Endothelial cell of umbilical vein (primary cell): ENCODE results near the gene GPR158. TPM values are rescaled to one million over a fixed set of nuclear protein-coding genes. Genes with fewer than 3 reads are reported as not detected.

Experiments used
- BruUV-seq: library from RNA; stranded (reverse); fragments of 400-500 nt; replicated peaks from 2 replicates; lab custom pipeline; 2021; lab: Mats Ljungman, UMichigan
- CTCF ChIA-PET: fragments of 300-600, 350-600 bp; sonication (Branson Sonifier 250); formaldehyde crosslinking; loops from one replicate; lab custom pipeline; 2021; ENCODE audit warnings: antibody characterized with exemption, inconsistent platforms; lab: Charles Lee
- POLR2A ChIA-PET: fragments of 300-600, 350-600 bp; sonication (Branson Sonifier 250); formaldehyde crosslinking; loops from one replicate; lab custom pipeline; 2021; ENCODE audit warnings: antibody characterized with exemption, inconsistent platforms; lab: Charles Lee
- DNase-seq: peaks from one replicate; pipeline ENCODE4 v3.0.0-alpha.2; 2011; ENCODE audit warnings: low read depth, low spot score
- FAIRE-seq: peaks from 2 replicates; lab custom pipeline; 2011; peaks lifted over from hg19 to GRCh38; lab: Jason Lieb, UNC
- H2AFZ ChIP-seq: 2 replicates; pipeline ENCODE4 v1.6.0; 2012; ENCODE audit warnings: low read depth, low read length, control low read depth, inconsistent platforms
- H3K27ac ChIP-seq: 2 replicates; pipeline ENCODE4 v1.5.1; 2011; ENCODE audit warnings: low read depth, mild to moderate bottlenecking, control low read depth, low read length, moderate library complexity; ENCODE audit not compliant: insufficient read depth
- H3K27me3 ChIP-seq, 2 experiments: 2 replicates each; pipeline versions ENCODE4 v1.6.0 to v1.6.1; 2011; ENCODE audit warnings: low read length in 2 of 2, mixed read lengths in 1 of 2; ENCODE audit not compliant: control insufficient read depth in 2 of 2, insufficient read depth in 2 of 2
- H3K36me3 ChIP-seq, 2 experiments: 2 replicates in 1 of 2; 3 replicates in 1 of 2; pipeline ENCODE4 v1.5.1; 2011; ENCODE audit warnings: low read length in 2 of 2, mild to moderate bottlenecking in 1 of 2, moderate library complexity in 1 of 2; ENCODE audit not compliant: control insufficient read depth in 2 of 2, insufficient read depth in 2 of 2; ENCODE audit errors: extremely low read depth in 1 of 2
- H3K4me1 ChIP-seq: 3 replicates; pipeline ENCODE4 v1.5.1; 2011; ENCODE audit warnings: mild to moderate bottlenecking, low read length; ENCODE audit not compliant: control insufficient read depth, insufficient read depth; ENCODE audit errors: extremely low read depth
- H3K4me2 ChIP-seq: 2 replicates; pipeline ENCODE4 v1.6.1; 2011; ENCODE audit warnings: low read length, control low read depth, mixed read lengths; ENCODE audit not compliant: insufficient read depth
- H3K4me3 ChIP-seq, 3 experiments: fragments of 200-600 bp in 1 of 3; sonication (generic), shearing (Covaris generic) in 1 of 3; replicated peaks in 1 of 3; 2 replicates each; pipeline ENCODE4 v1.5.1; 2011 to 2016; ENCODE audit warnings: control low read depth in 3 of 3, low read length in 3 of 3, mild to moderate bottlenecking in 2 of 3, inconsistent platforms in 1 of 3, low read depth in 1 of 3, moderate library complexity in 1 of 3; ENCODE audit not compliant: insufficient read depth in 1 of 3
- H3K79me2 ChIP-seq: 2 replicates; pipeline ENCODE4 v1.6.0; 2012; ENCODE audit warnings: low read length, inconsistent platforms; ENCODE audit not compliant: control insufficient read depth, insufficient read depth
- H3K9ac ChIP-seq: replicated peaks from 2 replicates; pipeline ENCODE3; 2011; ENCODE audit warnings: low read length, control low read depth; ENCODE audit not compliant: insufficient read depth; ENCODE audit errors: extremely low read depth
- H3K9me1 ChIP-seq: replicated peaks from 3 replicates; pipeline ENCODE4 v1.6.0; 2011; ENCODE audit warnings: mild to moderate bottlenecking, low read length; ENCODE audit not compliant: control insufficient read depth, insufficient read depth; ENCODE audit errors: extremely low read depth
- H3K9me3 ChIP-seq: replicated peaks from 2 replicates; pipeline ENCODE4 v1.5.1; 2012; ENCODE audit warnings: low read length, inconsistent platforms; ENCODE audit not compliant: control insufficient read depth, insufficient read depth
- H4K20me1 ChIP-seq: replicated peaks from 2 replicates; pipeline ENCODE3; 2011; ENCODE audit warnings: mild to moderate bottlenecking, low read length; ENCODE audit not compliant: control insufficient read depth, insufficient read depth; ENCODE audit errors: extremely low read depth
- EZH2 ChIP-seq: IDR thresholded peaks from 2 replicates; pipeline ENCODE4 v1.6.1; 2012; ENCODE audit warnings: borderline replicate concordance, low read depth, mild to moderate bottlenecking, moderate library complexity, low read length, inconsistent platforms; ENCODE audit not compliant: severe bottlenecking
- FOS ChIP-seq: IDR thresholded peaks from 2 replicates; pipeline ENCODE4 v1.6.1; 2011; ENCODE audit warnings: mild to moderate bottlenecking, low read length, moderate library complexity, borderline replicate concordance; ENCODE audit not compliant: insufficient read depth
- GATA2 ChIP-seq: IDR thresholded peaks from 2 replicates; pipeline ENCODE4 v1.7.0; 2011; ENCODE audit warnings: low read depth, mild to moderate bottlenecking, moderate library complexity, mixed read lengths, low read length; ENCODE audit not compliant: insufficient read length, insufficient read depth
- JUN ChIP-seq: IDR thresholded peaks from 2 replicates; pipeline ENCODE4 v1.6.1; 2011; ENCODE audit warnings: borderline replicate concordance, low read depth; ENCODE audit not compliant: insufficient read length, insufficient read depth
- MAX ChIP-seq: IDR thresholded peaks from 2 replicates; pipeline ENCODE4 v1.6.1; 2011; ENCODE audit not compliant: insufficient read depth, insufficient read length
- MYC ChIP-seq: IDR thresholded peaks from one replicate; pipeline ENCODE4 v1.6.1; 2011; ENCODE audit warnings: mild to moderate bottlenecking, low read depth, low read length
- POLR2A ChIP-seq: IDR thresholded peaks from 2 replicates; pipeline ENCODE4 v1.6.1; 2012; ENCODE audit warnings: low read depth, mild to moderate bottlenecking, control low read depth, low read length
- POLR2AphosphoS5 ChIP-seq: IDR thresholded peaks from 2 replicates; pipeline ENCODE4 v1.6.1; 2012; ENCODE audit warnings: low read depth, mild to moderate bottlenecking, control low read depth, low read length, moderate library complexity; ENCODE audit not compliant: insufficient read depth
- dilution Hi-C: fragments of 300-500 bp; cut with MboI; formaldehyde crosslinking; loops from one replicate; pipeline ENCODE4 v1.15.0; 2019; ENCODE audit warnings: low sequenced_read_pairs; ENCODE audit not compliant: extremely low pct_ligation_motif_present
- intact Hi-C: fragments of 100-400 bp; cut with micrococcal nuclease; formaldehyde crosslinking; loops from one replicate; pipeline ENCODE4 v1.10.0; 2022
- polyA plus RNA-seq, 4 experiments: library from polyadenylated mRNA; depleted of rRNA in 3 of 4; stranded (reverse) in 3 of 4; unstranded in 1 of 4; fragments of >200 nt; gene quantifications; 2 replicates each; pipeline versions ENCODE4 v1.2.1 to v1.2.3, GENCODE V29; 2011 to 2012; ENCODE audit warnings: missing spikeins in 1 of 4
- total RNA-seq: library from RNA; stranded (reverse); gene quantifications from 2 replicates; pipeline ENCODE4 v1.2.3, GENCODE V29; 2021
- TF ChIP-seq, protein P1 (sequence below), 2 donors: IDR thresholded peaks; 1 replicate in 1 of 2; 2 replicates in 1 of 2; pipeline ENCODE4 v1.5.1; 2011; ENCODE audit warnings: low read length in 2 of 2, mild to moderate bottlenecking in 2 of 2, moderate library complexity in 2 of 2, control low read depth in 1 of 2, inconsistent platforms in 1 of 2, low read depth in 1 of 2; ENCODE audit not compliant: insufficient read depth in 1 of 2; ENCODE audit errors: extremely low read depth in 1 of 2

The GPR158 gene
- total and polyA plus RNA-seq, 2 donors (not counting 3 experiments of a cell fraction or from before 2014, with no cell fraction given) = not detected

- no peak overlapping the region for H2AFZ ChIP-seq
- H3K4me1 ChIP-seq = no peaks in the 10 kb centered on the region
- ChIA-PET CTCF (no interaction called here), POLR2A (no interaction called here)
- no peaks in the 10 kb centered on the region for H3K36me3 ChIP-seq
- DNase-seq (no peak), FAIRE-seq (no peak)
- H3K9me3 ChIP-seq = no peaks in the 10 kb centered on the region
- intact Hi-C loops = no loop called here
- no peaks in the 10 kb centered on the region for H3K79me2 ChIP-seq
- no peaks in the 10 kb centered on the region for H3K27me3 ChIP-seq
- TF ChIP-seq POLR2AphosphoS5 (no peak), MYC (no peak), GATA2 (no peak), MAX (no peak)
- BruUV-seq = no TSS peak
- H3K27ac ChIP-seq = no peak overlapping the region
- H3K9me1 ChIP-seq = no peaks in the 10 kb centered on the region
- no peak overlapping the region for H3K9ac ChIP-seq
- no peaks in the 10 kb centered on the region for H4K20me1 ChIP-seq
- dilution Hi-C loops = no loop called here
- no peak overlapping the region for H3K4me2 ChIP-seq
- no peak overlapping the region for H3K4me3 ChIP-seq
Measured at GRCh38 chr10:25392132-25392531, 217.3 kb downstream of the GPR158 start.

- no peaks in the 10 kb centered on the region for H3K9me1 ChIP-seq
- no peak overlapping the region for H3K4me2 ChIP-seq
- dilution Hi-C loops (no loop called here), intact Hi-C loops (no loop called here)
- H3K9me3 ChIP-seq = no peaks in the 10 kb centered on the region
- no peaks in the 10 kb centered on the region for H4K20me1 ChIP-seq
- ChIA-PET CTCF (no interaction called here), POLR2A (no interaction called here)
- H2AFZ ChIP-seq = no peak overlapping the region
- no TSS peak for BruUV-seq
- TF ChIP-seq MYC = no peak
- no peak for TF ChIP-seq MAX
- no peak for TF ChIP-seq FOS
- no peak for TF ChIP-seq POLR2A
- TF ChIP-seq JUN = no peak
- TF ChIP-seq, protein P1, sequence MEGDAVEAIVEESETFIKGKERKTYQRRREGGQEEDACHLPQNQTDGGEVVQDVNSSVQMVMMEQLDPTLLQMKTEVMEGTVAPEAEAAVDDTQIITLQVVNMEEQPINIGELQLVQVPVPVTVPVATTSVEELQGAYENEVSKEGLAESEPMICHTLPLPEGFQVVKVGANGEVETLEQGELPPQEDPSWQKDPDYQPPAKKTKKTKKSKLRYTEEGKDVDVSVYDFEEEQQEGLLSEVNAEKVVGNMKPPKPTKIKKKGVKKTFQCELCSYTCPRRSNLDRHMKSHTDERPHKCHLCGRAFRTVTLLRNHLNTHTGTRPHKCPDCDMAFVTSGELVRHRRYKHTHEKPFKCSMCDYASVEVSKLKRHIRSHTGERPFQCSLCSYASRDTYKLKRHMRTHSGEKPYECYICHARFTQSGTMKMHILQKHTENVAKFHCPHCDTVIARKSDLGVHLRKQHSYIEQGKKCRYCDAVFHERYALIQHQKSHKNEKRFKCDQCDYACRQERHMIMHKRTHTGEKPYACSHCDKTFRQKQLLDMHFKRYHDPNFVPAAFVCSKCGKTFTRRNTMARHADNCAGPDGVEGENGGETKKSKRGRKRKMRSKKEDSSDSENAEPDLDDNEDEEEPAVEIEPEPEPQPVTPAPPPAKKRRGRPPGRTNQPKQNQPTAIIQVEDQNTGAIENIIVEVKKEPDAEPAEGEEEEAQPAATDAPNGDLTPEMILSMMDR (IDR thresholded peaks at IDR 0.05; ENCODE audit: extremely low read depth in 1 of 2, insufficient read depth in 1 of 2, low read depth in 1 of 2, low read length in 2 of 2) = no peak
- TF ChIP-seq POLR2AphosphoS5 = no peak
- no peak for TF ChIP-seq EZH2
- no peak for TF ChIP-seq GATA2
- no peaks in the 10 kb centered on the region for H3K36me3 ChIP-seq
- no peak for DNase-seq
- no peaks in the 10 kb centered on the region for H3K79me2 ChIP-seq
- H3K4me1 ChIP-seq = no peaks in the 10 kb centered on the region
- H3K27ac ChIP-seq = no peak overlapping the region
- H3K9ac ChIP-seq = no peak overlapping the region
- no peak for FAIRE-seq
- no peaks in the 10 kb centered on the region for H3K27me3 ChIP-seq
- no peak overlapping the region for H3K4me3 ChIP-seq
Measured at GRCh38 chr10:25393621-25394020, 218.8 kb downstream of the GPR158 start.
